Inflammatory macrophage treated with lipopolysaccharide for 1 hour (primary cell): ENCODE results near the gene LAMA3.

Experiments used
- DNase-seq, 2 donors: peaks; one replicate each; pipeline ENCODE4 v3.0.0-alpha.2; 2020 to 2022

The LAMA3 gene

DNA sequence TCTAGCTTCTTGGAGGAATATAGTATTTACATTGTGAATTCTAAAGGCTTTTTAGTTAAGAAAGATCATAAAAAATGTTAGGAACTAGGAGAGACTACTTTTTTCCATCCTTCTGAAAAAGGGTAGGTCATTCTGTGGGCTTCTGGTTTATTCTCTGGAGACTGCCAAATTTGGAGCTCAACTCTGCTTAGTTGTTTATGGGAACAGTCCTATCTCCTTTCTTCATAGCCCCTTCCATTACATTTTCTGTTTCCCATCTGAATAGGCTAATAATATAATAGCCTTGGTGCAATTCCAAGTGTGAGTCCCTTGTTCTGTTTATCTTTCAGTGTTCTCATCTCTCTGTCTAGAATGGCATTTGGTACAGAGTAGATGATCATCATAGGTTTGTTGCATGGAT, 15.6 kb downstream of the LAMA3 start:
- DNase-seq: no peak

GRCh38 chr18:23706971-23707640, 17.9 kb downstream of the LAMA3 start:
- no peak for DNase-seq

DNA sequence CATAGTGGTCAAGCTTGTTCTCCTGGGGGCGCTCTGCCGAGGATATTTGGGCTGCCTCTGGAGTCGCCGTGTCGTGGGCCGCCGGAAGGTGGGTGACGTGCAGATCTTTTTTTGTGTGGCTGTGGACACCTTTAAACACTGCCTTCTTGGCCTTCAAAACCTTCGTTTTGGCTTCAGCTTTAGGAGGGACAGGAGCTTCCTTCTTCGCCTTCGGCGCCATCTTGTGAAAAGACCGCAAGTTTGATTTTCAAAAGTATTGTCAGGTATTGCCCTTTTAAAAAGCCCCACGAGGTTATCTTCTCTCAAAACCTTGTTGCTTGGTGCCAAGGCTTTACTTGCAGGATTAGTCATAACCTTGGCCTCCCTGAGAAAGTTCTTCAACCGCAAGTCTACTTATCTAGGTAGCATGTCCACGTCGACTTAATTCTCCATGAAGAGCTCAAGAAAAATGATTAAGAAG, 20.8 kb downstream of the LAMA3 start:
- no peak for DNase-seq

DNA sequence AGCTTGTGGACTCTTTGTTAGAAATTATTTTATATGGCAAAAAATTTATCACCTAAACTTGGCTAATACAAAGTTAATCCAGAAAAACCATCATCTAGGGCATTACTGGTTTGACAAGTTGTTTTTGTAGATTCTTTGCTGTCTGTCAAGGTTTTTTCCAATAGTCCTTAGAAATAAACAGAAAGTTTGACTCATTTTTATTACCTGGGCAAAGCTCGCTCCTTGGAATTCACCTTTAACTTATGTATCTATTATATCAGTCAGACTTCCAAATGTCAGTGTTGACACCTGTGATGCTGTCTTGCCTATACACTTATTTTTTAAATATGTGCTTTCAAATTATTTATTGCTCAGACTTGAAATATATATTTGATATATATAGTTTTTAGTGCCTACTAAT, 21.7 kb downstream of the LAMA3 start:
- no peak for DNase-seq

- DNase-seq: no peak
Measured at GRCh38 chr18:23711426-23711825, 22.2 kb downstream of the LAMA3 start.

- DNase-seq: no peak
Measured at GRCh38 chr18:23712445-23712844, 23.2 kb downstream of the LAMA3 start.

DNA sequence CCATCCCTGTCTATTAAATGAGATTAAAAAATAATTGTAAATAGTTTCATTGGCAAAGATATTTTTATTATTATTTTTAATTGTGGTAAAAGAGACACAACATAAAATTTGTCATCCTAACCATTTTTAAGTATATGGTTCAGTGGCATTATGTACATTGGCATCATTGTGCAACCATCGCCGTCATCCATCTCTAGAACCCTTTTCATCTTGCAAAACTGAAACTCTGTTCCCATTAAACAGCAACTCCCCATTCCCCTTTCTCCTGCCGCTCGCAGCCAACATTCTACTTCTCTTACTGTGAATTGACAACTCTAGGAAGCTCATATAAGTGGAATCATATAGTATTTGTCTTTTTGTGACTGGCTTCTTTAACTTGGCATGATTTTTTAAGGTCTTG, 25.3 kb downstream of the LAMA3 start:
- DNase-seq: no peak

- peak in 1 of 2 donors; percentile 21 for DNase-seq
Measured at GRCh38 chr18:23716079-23716478, 26.8 kb downstream of the LAMA3 start.

DNA sequence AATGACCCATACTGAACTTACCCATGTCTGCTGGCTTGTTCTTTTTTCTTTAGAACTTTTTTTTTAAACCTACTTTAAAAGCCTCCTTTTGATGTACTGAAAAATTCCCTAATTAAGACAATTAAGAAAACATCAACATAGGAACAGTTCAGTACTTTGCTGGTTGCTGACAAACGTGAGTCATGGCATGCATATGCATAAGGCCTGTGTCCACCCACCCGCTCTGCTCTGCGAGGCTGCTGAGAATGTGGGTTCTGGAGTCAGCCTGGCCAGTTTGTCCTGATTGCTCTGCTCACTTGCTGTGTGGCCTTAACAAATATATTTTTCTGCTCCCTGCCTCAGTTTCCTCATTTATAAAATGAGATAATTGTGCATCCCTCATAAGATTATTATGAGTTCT, 27.3 kb downstream of the LAMA3 start:
- DNase-seq: peak in 1 of 2 donors; percentile 21

DNA sequence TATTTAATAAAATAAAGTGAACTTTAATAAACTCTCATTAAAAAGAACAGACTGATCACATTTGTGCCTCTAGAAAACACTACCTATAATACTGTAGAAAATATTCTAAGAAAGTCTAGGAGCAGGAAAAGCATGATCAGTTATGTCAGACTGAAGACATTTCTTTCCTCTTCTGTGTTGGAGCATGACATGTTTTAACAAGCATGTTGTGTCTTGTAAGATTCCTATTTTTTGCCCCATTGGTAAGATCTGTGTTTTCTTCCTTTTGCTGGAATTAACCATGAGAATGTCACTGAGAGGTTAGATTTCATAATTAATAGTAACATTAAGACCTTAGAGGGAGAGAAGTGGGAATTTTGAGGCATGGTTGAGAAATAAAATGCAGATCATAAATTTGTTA, 27.7 kb downstream of the LAMA3 start:
- no peak for DNase-seq

DNA sequence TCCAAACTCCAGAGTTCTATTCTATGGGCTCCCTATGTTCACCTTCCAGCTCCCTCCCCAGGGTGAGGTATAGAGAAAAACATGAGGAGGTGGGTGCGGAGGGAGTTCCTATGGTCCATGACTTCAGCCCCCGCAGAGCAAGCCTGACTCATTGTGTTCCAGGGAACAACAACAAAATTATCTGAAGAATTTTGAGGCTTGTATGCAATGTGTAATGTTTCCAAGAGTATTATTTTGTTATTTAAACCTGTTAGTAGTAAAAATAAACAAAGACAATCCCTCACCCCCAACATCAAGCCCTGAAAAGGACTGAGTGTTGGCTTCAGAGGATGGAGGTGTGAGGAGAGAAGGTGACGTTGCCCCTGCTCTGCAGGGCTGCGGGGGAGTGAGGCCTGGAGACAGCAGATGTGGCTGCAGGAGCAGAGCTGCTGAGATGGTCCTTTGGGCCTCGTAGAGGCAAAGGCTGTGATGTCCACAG, 29.0 kb downstream of the LAMA3 start:
- no peak for DNase-seq

- DNase-seq: no peak
Measured at GRCh38 chr18:23718731-23719130, 29.5 kb downstream of the LAMA3 start.

GRCh38 chr18:23719634-23720201, 30.5 kb downstream of the LAMA3 start:
- peak in 1 of 2 donors; percentile 31 for DNase-seq

- DNase-seq: no peak
Measured at GRCh38 chr18:23721696-23722480, 32.6 kb downstream of the LAMA3 start.

DNA sequence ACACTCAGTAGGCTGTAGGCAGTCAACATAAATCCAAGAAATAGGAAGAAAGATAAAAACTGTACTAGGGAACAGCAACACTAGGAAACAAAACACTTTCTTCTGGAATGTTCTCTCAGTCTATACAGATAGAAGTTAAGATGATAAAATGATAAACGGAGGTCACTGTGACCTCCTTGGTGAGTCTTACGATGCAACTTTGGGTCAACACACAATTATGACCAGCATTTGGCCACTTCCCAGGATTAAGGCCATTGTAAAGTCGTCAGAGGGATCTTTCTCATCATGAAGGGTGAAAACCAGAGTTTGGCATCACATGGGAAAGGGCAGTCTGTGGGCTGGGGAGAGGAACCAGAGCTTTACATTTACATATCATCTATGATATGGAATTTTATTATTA, 33.4 kb downstream of the LAMA3 start:
- DNase-seq: no peak

- no peak for DNase-seq
Measured at GRCh38 chr18:23723121-23723520, 33.9 kb downstream of the LAMA3 start.

- DNase-seq: no peak
Measured at GRCh38 chr18:23724681-23725080, 35.4 kb downstream of the LAMA3 start.

- no peak for DNase-seq
Measured at GRCh38 chr18:23725351-23725750, 36.1 kb downstream of the LAMA3 start.

DNA sequence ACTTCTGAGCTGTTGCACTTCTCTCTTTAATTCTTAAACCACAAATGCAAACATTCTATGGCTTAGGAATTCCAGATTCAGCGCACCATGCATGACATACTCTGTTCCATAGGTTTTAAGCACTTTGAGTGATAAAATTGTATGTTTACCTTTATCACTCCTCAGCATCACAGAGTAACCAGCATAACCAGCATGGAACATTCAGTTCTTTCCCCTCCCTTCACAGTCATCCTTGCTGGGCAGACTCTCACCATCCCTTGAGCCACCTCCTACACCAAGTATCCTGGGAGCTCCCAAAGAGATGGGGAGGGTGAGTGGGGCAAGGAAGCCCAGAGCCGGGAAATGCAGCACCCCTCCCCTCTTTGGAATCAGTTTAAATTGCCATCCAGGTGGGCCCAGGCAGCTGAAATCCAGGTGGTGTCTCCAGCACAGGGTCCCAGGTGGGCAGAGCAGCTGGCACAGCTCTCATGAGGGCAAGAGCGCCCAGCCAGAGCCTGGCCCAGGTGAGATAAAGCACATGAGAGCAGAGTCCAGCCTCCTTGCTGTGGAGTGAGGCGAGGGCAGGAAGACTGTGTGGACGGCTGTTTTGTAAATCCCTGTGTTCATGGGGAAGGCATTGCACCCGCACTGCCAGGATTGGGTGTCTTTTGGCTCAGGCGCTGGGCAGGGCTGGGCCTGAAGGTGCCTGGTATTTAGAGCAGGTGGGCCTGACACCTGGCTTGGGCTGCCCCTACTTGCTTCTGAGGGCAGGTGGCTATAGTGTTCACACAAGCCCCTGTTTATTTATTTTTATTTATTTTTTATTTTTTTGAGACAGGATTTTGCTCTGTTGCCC, 36.8 kb downstream of the LAMA3 start:
- DNase-seq: no peak

GRCh38 chr18:23727707-23728493, 38.6 kb downstream of the LAMA3 start:
- no peak for DNase-seq

DNA sequence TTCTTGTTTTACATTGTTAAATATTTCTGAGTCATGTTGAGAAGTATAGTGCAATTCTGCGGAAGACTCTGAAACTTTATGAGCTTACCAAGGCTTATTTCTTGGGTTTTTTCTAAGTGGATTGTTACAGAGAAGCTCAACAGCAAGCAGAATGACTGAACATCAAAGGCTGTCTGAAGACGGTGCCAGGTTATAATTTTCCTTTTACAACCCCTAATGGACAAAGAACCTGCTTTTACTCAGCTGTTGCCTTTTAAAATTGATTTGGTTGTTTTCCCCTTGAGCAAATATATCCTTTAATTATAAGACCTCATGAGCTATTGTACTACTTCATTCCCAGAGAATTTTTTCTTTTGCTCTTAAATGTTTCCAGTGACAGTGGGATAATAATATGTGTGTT, 41.6 kb downstream of the LAMA3 start:
- DNase-seq: no peak

- DNase-seq: no peak
Measured at GRCh38 chr18:23731861-23732260, 42.6 kb downstream of the LAMA3 start.
